AG09309 (cell line): ENCODE data around the gene VWC2.

Experiments used
- DNase-seq: peaks from one replicate; pipeline ENCODE4 v3.0.0-alpha.2; 2010; ENCODE audit warnings: low read depth
- H3K4me3 ChIP-seq: 2 replicates; pipeline ENCODE4 v1.5.1; 2011; ENCODE audit warnings: mild to moderate bottlenecking, low read depth, low read length, moderate library complexity; ENCODE audit not compliant: control insufficient read depth
- TF ChIP-seq, protein P1 (sequence below): IDR thresholded peaks from 2 replicates; pipeline ENCODE4 v1.5.1; 2011; ENCODE audit warnings: mild to moderate bottlenecking, low read depth, low read length, inconsistent platforms; ENCODE audit not compliant: insufficient read depth, control insufficient read depth; ENCODE audit errors: missing control alignments

The VWC2 gene

DNA sequence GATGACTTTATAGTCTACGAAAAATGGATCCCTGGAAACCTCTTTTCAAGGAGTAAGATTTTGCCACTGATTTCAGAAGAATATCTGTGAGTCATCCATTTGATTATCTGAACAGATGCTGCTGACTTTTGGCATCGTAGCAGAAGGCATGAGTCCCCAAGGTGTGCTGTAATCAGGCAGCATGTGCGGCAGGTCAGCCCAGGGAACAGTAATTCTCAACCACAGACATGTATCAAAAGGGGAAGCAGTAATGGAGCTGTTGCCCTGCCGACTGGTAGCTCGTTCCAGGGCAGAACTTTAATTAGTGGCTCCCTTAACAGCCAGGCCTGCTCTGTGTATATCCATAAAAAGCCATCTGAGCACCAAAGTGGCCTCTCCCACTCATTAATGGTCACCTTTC lies 5.7 kb upstream of the VWC2 start:
- TF ChIP-seq, protein P1, sequence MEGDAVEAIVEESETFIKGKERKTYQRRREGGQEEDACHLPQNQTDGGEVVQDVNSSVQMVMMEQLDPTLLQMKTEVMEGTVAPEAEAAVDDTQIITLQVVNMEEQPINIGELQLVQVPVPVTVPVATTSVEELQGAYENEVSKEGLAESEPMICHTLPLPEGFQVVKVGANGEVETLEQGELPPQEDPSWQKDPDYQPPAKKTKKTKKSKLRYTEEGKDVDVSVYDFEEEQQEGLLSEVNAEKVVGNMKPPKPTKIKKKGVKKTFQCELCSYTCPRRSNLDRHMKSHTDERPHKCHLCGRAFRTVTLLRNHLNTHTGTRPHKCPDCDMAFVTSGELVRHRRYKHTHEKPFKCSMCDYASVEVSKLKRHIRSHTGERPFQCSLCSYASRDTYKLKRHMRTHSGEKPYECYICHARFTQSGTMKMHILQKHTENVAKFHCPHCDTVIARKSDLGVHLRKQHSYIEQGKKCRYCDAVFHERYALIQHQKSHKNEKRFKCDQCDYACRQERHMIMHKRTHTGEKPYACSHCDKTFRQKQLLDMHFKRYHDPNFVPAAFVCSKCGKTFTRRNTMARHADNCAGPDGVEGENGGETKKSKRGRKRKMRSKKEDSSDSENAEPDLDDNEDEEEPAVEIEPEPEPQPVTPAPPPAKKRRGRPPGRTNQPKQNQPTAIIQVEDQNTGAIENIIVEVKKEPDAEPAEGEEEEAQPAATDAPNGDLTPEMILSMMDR: no peak
- no peak overlapping the region for H3K4me3 ChIP-seq
- DNase-seq: no peak

DNA sequence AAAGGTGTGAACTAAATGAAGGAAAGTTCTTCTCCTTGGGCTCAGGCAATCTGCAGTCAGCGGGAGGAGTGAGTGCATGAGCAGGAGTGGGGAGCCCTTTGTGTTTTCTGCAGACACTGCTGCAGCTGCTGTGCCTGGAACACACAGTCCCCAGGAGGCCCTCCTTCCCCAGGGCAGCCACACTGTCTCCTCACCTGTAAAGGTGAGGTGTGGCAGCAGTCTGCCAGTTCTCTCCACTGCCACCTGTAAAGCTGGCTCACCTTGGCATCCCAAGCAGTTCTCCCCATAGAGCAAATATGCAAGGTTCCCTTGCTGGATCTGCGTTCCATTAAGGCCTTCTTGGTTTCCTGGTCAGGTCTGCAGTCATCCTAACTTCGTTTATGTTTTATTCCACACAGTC lies 5.2 kb upstream of the VWC2 start:
- H3K4me3 ChIP-seq: no peak overlapping the region
- DNase-seq: no peak
- TF ChIP-seq, protein P1: no peak

GRCh38 chr7:49768835-49769234 lies 4.6 kb upstream of the VWC2 start:
- DNase-seq: no peak
- TF ChIP-seq, protein P1: no peak
- H3K4me3 ChIP-seq: no peak overlapping the region

DNA sequence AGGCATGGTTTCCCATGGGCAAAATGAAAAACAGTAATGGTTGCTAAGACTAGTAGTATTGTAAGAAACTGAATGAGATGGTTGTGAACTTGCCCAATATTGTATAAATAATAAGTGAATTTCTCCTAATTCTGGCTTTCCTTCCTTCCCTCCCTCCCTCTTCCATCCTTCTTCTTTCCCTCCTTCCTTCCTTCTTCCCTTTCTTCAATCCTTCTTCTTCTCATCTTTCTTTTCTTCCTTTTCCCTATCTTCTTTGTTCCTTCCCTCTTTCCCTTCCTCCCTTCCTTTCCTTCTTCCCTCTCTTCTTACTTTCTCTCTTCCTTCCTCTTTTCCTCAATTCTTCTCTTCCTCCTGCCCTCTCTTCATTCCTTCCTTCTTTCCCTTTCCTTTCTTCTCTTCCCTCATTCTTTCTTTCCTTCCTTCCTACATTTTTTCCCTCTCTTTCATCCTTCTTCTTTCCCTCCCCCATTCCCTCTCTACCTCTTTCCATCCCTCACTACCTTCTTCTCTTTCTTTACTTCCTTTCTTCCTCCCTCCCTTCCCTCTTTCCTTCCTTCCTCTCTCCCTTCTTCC lies 4.1 kb upstream of the VWC2 start:
- TF ChIP-seq, protein P1: no peak
- no peak for DNase-seq

DNA sequence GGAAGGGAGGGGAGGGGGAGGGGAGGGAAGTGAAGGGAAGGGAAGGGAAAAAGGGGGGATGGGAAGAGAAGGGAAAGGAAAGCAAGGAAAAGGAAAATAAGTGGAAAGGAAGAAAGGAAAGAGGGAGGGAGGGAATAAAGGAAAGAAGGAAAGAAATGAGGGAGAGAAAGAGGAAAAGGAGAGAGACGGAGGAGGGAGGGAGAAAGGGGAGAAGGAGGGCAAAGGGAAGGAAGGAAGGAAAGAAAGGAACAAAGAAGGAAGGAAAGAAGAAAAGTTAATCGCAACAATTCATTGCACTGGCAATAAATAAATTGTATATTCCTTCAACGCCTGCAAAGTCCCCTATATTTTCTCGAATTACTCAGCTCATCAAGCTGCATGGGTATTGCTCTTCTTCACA lies 2.6 kb upstream of the VWC2 start:
- no peak overlapping the region for H3K4me3 ChIP-seq
- TF ChIP-seq, protein P1: no peak
- no peak for DNase-seq

More for the DNA sequence above, 4.1 kb upstream of the VWC2 start:
- H3K4me3 ChIP-seq: no peak overlapping the region

DNA sequence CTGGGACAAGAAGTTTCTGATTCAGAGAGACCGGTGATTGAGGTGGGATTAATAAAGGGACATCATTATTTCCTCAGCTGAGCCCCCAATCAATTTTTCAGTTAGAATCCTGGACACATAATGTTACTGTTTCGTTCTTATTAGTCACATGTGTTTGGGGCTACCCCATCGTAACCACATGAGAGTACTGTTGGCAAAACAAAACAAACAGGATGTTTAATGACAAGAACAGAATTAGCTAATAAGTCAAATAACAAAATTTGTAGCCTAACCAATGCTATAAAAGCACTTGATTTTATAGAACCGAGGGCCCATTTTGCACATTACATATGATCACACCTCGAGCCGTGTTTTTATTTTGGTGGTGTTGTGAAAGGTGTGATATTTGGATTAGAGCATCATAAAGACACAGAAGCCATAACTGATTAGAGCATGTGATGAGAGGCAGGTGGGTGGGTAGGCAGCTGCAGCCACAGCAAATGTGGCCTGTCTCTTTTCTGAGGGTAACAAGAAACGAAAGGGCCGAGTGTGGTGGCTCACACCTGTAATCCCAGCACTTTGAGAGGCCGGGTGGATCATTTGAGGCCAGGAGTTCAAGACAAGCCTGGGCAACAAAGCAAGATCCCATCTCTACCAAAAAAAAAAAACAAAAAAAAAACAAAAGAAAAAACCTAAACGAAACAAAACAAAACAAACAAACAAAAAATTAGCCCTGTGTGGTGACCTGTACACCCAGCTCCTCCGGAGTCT lies 1.8 kb upstream of the VWC2 start:
- DNase-seq: no peak
- TF ChIP-seq, protein P1: no peak
- H3K4me3 ChIP-seq: no peak overlapping the region
